Measurements from ENCODE around the gene SERPINE1. TPM values are rescaled to one million over a fixed set of nuclear protein-coding genes. Genes with fewer than 3 reads are reported as not detected.

The SERPINE1 gene
- total RNA-seq, 1 donor from 2014 or later = 88.2 TPM

DNA sequence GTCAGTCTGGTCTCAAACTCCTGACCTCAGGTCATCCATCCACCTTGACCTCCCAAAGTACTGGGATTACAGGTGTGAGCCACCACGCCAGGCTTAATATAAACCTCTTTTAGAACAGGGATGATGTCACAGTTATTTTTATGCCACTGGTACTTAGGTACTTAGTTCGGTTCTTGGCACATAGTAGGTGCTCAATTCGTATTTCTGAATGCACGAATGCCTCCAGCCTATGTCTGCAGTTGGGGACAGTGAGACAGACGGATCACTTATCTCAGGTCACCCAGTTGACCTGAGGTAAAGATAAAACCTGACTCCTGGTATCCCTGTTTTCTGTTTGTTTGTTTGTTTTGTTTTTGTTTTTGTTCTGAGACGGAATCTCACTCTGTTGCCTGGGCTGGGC is 59.3 kb downstream of the SERPINE1 start:
- no peak for DNase-seq (ENCODE audit: low read depth in 2 of 2)

DNA sequence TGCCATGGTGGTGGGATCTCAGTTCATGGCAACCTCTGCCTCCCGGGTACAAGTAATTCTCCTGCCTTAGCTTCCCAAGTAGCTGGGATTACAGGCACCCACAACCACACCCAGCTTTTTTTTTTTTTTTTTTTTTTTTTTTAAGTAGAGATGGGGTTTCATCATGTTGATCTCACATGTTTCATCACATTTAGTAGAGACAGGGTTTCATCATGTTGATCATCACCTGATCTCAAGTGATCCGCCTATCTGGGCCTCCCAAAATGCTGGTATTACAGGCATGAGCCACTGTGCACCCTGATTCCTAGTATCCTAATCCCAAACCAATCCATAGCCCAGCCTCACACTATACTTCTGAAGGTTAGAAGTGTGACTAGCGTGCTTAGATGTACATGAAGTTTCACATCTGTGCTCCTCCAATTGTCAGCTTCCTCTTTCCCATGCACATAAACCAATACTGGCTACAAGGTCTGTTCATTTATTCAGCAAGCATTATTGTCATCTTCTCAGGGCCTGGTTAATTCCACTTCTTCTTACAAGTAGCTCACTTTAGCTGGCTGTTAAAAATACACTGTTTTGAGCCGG is 60.0 kb downstream of the SERPINE1 start:
- DNase-seq (ENCODE audit: low read depth in 2 of 2) = no peak

Other genes starting within 250 kb of the SERPINE1 start
- gene UFSP1, start 237.4 kb upstream of the SERPINE1 start, total RNA-seq = 1.3 and 2.0 TPM in 2 replicates
- 1.2 and 4.3 TPM in 2 replicates for gene ACHE, start 231.2 kb upstream of the SERPINE1 start, total RNA-seq
- 0.13 TPM in 1 of 2 replicates, not detected in the other for gene MUC3A, start 177.6 kb upstream of the SERPINE1 start, total RNA-seq
- not detected in 2 replicates for gene MUC12, start 157.5 kb upstream of the SERPINE1 start, total RNA-seq
- not detected in 2 replicates for gene MUC17, start 107.0 kb upstream of the SERPINE1 start, total RNA-seq
- 8.9 and 11.6 TPM in 2 replicates for gene TRIM56, start 41.6 kb upstream of the SERPINE1 start, total RNA-seq
- gene AP1S1, start 27.4 kb downstream of the SERPINE1 start, total RNA-seq = 126 and 172 TPM in 2 replicates
- not detected in 2 replicates for gene VGF, start 38.5 kb downstream of the SERPINE1 start, total RNA-seq
- not detected in 2 replicates for gene NAT16, start 53.2 kb downstream of the SERPINE1 start, total RNA-seq
- not detected in 2 replicates for gene MOGAT3, start 73.9 kb downstream of the SERPINE1 start, total RNA-seq
- gene PLOD3, start 90.5 kb downstream of the SERPINE1 start, total RNA-seq = 27.2 and 35.4 TPM in 2 replicates
- gene ZNHIT1, start 91.1 kb downstream of the SERPINE1 start, total RNA-seq = 71.7 and 83.1 TPM in 2 replicates
- gene CLDN15, start 110.7 kb downstream of the SERPINE1 start, total RNA-seq = 2.1 and 3.2 TPM in 2 replicates
- 162 and 217 TPM in 2 replicates for gene FIS1, start 118.0 kb downstream of the SERPINE1 start, total RNA-seq
- 10.7 and 14.8 TPM in 2 replicates for gene IFT22, start 194.7 kb downstream of the SERPINE1 start, total RNA-seq
- not detected in 2 replicates for gene COL26A1, start 235.8 kb downstream of the SERPINE1 start, total RNA-seq